Urinary bladder (tissue), 4 donors: ENCODE results near the gene ARHGEF25. TPM values are rescaled to one million over a fixed set of nuclear protein-coding genes. Genes with fewer than 3 reads are reported as not detected.
"Not testable (repeated sequence)": the region's sequence is repeated elsewhere in the genome, so short reads cannot be mapped to it uniquely, and the experiment has no call there.

ENCODE experiments used
- DNase-seq: peaks from one replicate; pipeline ENCODE4 v3.0.0-alpha.2; 2015; ENCODE audit errors: extremely low spot score
- H3K27ac ChIP-seq: one replicate; pipeline ENCODE4 v1.5.1; 2013; ENCODE audit warnings: low read depth, mild to moderate bottlenecking, moderate library complexity
- H3K36me3 ChIP-seq: one replicate; pipeline ENCODE4 v1.6.1; 2013; ENCODE audit warnings: mild to moderate bottlenecking, moderate library complexity; ENCODE audit not compliant: insufficient read depth
- H3K4me1 ChIP-seq: one replicate; pipeline ENCODE4 v1.6.1; 2013; ENCODE audit warnings: mild to moderate bottlenecking, moderate library complexity; ENCODE audit not compliant: insufficient read depth
- H3K4me3 ChIP-seq: one replicate; pipeline ENCODE4 v1.5.1; 2013; ENCODE audit warnings: low read depth, low read length
- WGBS: extraction: QIAGEN DNeasy Blood & Tissue Kit; methylation state at CpG from one replicate; pipeline ENCODE4 v1.1.7; 2013; 5-methylcytosine and 5-hydroxymethylcytosine counted together
- polyA plus RNA-seq: library from polyadenylated mRNA; stranded (reverse); fragments of 200-250 nt; gene quantifications from one replicate; pipeline ENCODE4 v1.2.3, GENCODE V29; 2013
- total RNA-seq: library from RNA; depleted of rRNA; stranded (reverse); fragments of >200 nt; gene quantifications from one replicate; pipeline ENCODE4 v1.2.3, GENCODE V29; 2014
- donor health status: healthy with polysubstance abuse.
- donor health status: healthy.

The ARHGEF25 gene
- total RNA-seq (64.1 TPM), polyA plus RNA-seq (158 TPM)

DNA sequence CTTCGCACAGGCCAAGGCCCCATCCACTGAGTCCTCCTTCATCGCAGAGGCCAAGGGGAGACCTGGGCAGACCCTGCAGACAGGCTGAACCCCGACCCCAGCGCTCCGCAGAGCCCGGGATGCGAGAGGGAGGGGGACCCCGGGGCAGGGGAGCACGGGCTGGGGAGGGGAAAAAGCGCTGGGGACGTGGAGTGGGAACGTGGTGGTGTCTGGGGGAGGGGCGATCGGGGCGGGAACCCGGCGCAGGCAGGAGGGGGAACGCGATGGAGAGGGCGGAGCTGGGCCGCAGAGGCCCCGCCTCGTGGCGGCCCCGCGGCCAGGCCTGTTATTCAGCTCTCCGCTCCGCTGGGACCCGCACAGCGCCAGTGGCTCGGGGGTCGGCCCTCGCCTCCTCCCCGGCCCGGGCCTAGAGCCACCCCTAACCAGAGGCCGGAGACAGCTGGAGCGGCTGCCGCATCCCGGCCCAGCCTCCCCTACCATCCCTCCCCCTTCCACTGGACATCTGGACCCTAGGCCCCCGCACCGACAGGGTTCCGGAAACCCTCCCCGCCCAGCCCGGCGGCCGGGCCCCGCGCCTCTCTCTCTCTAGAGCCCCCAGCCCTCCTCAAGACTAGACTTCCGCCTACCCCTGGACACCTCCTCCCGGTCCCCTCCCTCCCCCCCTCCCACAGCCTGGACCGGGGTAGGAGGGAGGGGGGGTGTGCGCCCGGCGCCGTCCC is at the start of gene ARHGEF25:
ARHGEF25 (plus strand) TSS at position 328 of the 719 bp plus-strand sequence. CDS start 460 bp downstream, outside the sequence.
- under 1% methylated on average over 55 of the region's 55 CpGs for WGBS
- Histone ChIP-seq H3K27ac (peak within 1 kb of the TSS; percentile 78), H3K36me3 (no peaks in the 10 kb centered on the region), H3K4me1 (no peaks in the 10 kb centered on the region), H3K4me3 (peak within 1 kb of the TSS; percentile 67)
- no peak for DNase-seq

DNA sequence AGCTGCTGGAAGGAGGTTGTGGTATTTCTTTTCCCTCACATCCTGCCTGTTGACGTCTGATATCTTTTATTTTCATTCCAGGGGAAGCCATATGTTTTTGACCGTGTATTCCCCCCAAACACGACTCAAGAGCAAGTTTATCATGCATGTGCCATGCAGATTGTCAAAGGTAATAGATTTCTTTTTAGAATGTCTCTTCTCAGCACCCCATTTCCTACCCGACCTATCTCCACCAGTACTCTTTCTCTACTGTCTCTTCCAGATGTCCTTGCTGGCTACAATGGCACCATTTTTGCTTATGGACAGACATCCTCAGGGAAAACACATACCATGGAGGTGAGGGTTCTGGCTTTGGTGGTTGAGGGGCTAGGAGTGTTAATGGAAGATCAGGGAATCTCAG is 47.9 kb upstream of the ARHGEF25 start:
- no peak overlapping the region for H3K4me3 ChIP-seq
- no peaks in the 10 kb centered on the region for H3K36me3 ChIP-seq
- DNase-seq: no peak
- no peaks in the 10 kb centered on the region for H3K4me1 ChIP-seq
- 28% methylated on average over 4 of the region's 4 CpGs for WGBS
- no peak overlapping the region for H3K27ac ChIP-seq

DNA sequence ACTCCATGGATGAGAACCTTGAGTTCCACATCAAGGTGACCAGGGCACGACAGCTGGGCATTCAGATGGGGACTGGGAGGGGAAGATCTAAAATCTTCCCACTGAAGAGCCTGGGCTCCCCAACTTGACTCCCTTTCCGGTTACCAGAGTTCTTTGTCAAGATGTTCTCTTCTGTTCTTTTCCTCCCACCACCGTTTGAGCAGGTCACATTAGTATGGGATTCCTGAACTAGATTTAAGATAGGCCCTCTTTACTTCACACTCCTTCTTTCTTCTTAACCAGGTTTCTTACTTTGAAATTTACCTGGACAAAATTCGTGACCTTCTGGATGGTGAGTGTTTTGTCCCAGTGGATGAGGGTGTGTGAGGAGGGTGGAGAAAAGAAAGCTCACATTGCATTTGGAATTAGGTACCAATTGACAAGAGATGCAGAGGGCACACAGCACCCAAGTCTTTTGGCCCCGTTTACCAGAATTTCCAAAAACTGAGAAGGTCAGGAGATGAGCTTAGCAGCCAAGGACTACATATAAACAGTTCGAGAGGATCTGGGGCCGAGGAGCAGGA is 47.0 kb upstream of the ARHGEF25 start:
- H3K36me3 ChIP-seq: no peaks in the 10 kb centered on the region
- DNase-seq: no peak
- WGBS: 76% methylated on average over 7 of the region's 7 CpGs
- no peak overlapping the region for H3K27ac ChIP-seq
- H3K4me3 ChIP-seq: no peak overlapping the region
- H3K4me1 ChIP-seq: no peaks in the 10 kb centered on the region

DNA sequence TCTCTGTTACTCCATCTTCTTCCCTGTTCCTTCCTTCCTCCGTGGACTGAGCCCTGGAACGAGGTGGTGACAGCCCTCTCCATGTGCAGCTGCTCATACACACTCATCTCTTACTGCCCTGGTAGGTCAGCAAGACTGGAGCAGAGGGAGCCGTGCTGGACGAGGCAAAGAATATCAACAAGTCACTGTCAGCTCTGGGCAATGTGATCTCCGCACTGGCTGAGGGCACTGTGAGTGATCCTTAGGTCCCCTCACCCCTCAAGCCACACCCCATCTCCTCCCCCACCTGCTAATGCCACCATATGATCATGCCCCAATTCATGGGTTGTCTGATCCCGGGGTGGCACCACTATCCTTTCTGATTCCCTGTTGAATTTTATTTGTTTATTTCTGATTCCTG is 42.4 kb upstream of the ARHGEF25 start:
- no peak overlapping the region for H3K27ac ChIP-seq
- 63% methylated on average over 6 of the region's 6 CpGs for WGBS
- no peaks in the 10 kb centered on the region for H3K36me3 ChIP-seq
- H3K4me3 ChIP-seq: no peak overlapping the region
- no peaks in the 10 kb centered on the region for H3K4me1 ChIP-seq
- no peak for DNase-seq

DNA sequence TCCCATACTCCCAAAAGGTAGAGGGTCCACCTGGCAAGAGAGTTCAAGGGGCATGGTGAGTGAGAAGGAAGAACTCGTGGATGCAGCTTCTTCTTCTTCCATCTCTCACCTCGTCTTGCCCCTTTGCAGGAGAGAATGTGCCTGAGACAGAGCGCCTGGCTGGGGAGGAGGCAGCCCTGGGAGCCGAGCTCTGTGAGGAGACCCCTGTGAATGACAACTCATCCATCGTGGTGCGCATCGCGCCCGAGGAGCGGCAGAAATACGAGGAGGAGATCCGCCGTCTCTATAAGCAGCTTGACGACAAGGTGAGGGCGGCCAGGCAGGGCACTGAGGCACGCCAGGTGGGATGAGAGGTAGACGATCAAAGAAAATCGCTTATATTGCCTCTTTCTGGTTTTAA is 41.4 kb upstream of the ARHGEF25 start:
- Histone ChIP-seq H3K4me1 (no peaks in the 10 kb centered on the region), H3K4me3 (no peak overlapping the region), H3K27ac (no peak overlapping the region), H3K36me3 (no peaks in the 10 kb centered on the region)
- 88% methylated on average over 18 of the region's 18 CpGs for WGBS
- DNase-seq: no peak

DNA sequence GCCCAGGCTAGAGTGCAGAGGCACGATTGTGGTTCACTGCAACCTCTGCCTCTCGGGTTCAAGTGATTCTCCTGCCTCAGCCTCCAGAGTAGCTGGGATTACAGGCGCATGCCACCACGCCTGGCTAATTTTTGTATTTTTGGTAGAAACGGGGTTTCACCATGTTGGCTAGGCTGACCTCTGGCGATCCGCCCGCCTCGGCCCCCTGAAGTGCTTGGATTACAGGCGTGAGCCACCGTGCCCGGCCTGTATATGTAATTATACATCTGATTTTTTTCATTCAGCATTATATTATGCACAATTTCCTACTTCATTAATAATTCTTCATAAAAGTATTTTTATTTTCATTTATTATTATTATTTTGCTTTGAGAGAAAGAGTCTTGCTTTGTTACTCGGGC is 40.8 kb upstream of the ARHGEF25 start:
- not testable (repeated sequence) for H3K4me1 ChIP-seq, DNase-seq, H3K36me3 ChIP-seq, H3K27ac ChIP-seq, H3K4me3 ChIP-seq
- WGBS: 84% methylated on average over 13 of the region's 13 CpGs

DNA sequence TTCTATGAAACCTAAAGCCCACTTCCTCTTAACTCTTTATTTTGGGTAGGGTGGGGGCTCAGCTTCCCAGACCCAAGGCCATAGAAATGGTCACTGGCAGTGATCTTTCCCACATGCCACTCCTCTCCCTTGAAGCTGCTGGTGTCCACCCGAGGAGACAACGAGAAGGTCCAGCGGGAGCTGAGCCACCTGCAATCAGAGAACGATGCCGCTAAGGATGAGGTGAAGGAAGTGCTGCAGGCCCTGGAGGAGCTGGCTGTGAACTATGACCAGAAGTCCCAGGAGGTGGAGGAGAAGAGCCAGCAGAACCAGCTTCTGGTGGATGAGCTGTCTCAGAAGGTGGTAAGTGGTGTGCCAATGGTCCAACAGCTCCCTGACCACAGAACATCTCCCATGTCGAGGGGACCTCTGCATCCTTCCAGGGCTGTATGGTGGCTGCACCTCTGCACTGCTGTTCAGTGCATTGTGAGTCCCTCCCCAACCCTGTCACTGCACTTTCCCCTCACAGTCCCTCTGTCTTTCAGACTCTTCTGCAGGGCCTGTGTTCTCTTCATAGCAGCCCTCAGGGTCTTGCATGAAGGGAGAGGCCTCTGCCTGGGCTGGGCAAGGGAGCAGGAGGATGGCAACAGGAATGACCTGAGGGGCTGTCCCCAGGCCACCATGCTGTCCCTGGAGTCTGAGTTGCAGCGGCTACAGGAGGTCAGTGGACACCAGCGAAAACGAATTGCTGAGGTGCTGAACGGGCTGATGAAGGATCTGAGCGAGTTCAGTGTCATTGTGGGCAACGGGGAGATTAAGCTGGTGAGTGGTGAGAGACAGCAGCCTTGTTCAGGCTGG is 39.1 kb upstream of the ARHGEF25 start:
- H3K4me3 ChIP-seq: no peak overlapping the region
- H3K27ac ChIP-seq: no peak overlapping the region
- H3K4me1 ChIP-seq: no peaks in the 10 kb centered on the region
- DNase-seq: no peak
- WGBS: 86% methylated on average over 12 of the region's 12 CpGs
- no peaks in the 10 kb centered on the region for H3K36me3 ChIP-seq

DNA sequence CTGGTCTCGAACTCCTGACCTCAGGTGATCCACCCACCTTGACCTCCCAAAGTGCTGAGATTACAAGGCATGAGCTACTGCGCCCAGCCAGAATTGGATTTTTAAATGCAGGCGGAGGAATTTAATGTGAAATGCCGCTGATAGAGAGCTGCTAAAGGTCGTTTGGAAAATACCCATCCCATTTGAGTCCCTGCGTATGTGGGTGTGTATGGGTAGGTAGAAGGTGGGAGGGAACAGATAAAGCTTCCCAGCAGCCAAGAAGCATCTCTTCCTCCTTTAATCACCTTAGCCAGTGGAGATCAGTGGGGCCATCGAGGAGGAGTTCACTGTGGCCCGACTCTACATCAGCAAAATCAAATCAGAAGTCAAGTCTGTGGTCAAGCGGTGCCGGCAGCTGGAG is 36.4 kb upstream of the ARHGEF25 start:
- Histone ChIP-seq H3K36me3 (no peaks in the 10 kb centered on the region), H3K27ac (no peak overlapping the region), H3K4me3 (no peak overlapping the region), H3K4me1 (no peaks in the 10 kb centered on the region)
- 85% methylated on average over 10 of the region's 10 CpGs for whole genome bisulfite sequencing
- no peak for DNase-seq

DNA sequence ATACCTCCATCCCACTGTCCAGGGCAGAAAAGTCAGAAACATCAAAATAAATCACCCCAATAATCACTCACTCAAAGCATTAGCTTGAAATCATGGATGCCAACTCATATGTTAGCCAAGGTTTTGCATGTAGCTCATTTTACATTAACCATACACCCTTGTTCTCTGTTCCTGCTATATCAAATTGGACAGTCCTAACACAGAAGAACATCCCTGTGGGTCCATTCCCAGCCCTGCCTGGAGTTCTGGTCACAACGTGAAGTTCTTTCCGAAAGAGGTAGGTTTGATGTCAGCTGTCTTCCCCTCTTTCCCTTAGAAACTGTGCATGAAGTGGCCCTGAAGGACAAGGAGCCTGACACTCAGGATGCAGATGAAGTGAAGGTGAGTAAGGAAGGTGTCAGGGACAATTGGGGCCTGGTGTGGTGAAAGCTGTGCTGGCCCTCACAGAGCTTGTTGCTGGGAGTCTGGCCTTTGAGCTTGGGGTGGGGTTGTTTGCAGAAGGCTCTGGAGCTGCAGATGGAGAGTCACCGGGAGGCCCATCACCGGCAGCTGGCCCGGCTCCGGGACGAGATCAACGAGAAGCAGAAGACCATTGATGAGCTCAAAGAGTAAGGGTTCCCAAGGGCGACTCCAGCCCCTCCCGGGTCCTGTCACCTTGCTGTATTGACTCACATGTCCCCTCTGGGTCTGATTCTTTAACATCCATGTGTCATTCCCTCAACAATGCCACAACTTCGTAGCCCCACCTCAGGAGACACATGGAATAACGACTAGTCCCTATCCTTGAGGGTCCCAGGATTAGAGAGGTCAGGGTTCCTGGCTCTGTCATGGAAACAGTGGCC is 35.2 kb upstream of the ARHGEF25 start:
- Histone ChIP-seq H3K4me1 (no peaks in the 10 kb centered on the region), H3K27ac (no peak overlapping the region), H3K36me3 (no peaks in the 10 kb centered on the region), H3K4me3 (no peak overlapping the region)
- 84% methylated on average over 12 of the region's 12 CpGs for WGBS
- DNase-seq: no peak

DNA sequence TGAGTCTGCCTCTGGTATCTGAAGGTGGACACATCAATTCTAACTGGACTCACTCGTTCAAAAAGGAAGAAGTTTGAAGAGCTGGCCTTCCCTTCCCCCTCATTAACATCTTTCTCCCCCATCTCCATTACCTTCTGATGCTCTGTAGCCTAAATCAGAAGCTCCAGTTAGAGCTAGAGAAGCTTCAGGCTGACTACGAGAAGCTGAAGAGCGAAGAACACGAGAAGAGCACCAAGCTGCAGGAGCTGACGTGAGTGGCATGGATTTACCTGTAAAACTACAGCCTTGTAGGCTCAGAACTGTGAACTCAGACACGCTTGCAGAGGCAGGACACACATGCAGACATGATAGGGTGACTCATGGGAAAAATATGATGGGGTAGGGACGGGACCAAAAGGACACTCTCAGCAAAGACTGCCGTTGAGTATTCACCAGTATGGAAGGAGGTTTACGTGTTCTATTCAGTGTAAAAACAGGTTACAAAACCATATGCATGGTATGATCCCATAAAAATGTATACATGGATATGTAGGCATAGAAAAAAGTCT is 34.5 kb upstream of the ARHGEF25 start:
- WGBS: 69% methylated on average over 9 of the region's 9 CpGs
- DNase-seq: no peak
- Histone ChIP-seq H3K27ac (no peak overlapping the region), H3K36me3 (no peaks in the 10 kb centered on the region), H3K4me3 (no peak overlapping the region), H3K4me1 (no peaks in the 10 kb centered on the region)

DNA sequence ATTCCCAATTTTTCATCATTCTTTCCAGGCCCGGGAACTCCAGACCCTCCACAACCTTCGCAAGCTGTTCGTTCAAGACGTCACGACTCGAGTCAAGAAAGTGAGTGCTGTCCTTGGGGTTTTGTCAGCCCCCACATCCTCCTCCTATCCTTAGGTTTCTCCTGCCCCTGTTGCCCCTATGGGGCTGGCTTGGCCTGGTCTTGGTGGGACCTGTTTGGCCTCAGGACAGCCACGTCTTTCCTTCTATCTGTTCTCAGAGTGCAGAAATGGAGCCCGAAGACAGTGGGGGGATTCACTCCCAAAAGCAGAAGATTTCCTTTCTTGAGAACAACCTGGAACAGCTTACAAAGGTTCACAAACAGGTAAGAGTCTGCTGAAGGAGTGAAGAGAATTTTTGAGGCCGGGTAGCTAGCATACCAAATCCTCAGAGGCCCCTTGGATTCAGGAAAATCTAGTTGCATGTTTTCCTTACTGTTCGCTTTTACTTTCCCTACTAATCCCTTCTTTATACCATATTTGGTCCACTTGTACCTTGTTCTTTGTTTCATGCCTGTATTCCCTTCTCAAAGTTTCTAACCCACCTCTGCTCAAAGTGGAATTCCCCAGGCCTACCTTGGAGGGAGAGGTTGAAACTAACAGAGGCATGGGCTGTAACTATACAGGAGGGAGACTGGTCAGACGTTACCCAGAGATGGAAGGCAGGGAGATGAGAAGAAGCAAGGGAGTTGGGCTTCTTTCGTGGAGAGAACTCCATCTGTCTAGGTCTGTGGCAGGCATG is 33.1 kb upstream of the ARHGEF25 start:
- no peaks in the 10 kb centered on the region for H3K36me3 ChIP-seq
- no peak overlapping the region for H3K27ac ChIP-seq
- 82% methylated on average over 12 of the region's 12 CpGs for WGBS
- no peak for DNase-seq
- no peak overlapping the region for H3K4me3 ChIP-seq
- no peaks in the 10 kb centered on the region for H3K4me1 ChIP-seq

DNA sequence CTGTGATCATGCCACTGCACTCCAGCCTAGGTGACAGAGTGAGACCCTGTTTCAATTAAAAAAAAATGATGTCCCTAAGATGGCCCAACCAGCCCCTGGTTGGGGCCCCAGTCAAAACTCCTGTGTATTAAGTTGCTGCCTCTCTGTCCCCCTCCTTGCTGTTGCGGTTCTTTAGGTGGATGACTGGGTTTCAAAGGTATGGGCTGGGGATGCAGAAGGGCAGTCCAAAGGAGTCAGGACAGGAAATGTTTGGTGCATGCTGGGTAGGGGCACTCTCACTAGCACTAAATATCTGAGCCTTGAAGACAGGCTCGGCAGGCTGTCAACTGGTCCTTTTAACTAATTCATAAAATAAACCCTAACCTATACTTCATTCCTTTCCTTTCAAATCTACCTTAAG is 32.2 kb upstream of the ARHGEF25 start:
- no peak for DNase-seq
- WGBS: 69% methylated on average over 2 of the region's 2 CpGs
- no peak overlapping the region for H3K27ac ChIP-seq
- no peaks in the 10 kb centered on the region for H3K4me1 ChIP-seq
- no peak overlapping the region for H3K4me3 ChIP-seq
- H3K36me3 ChIP-seq: no peaks in the 10 kb centered on the region
